ENCODE measurements around the gene KY. TPM values are rescaled to one million over a fixed set of nuclear protein-coding genes. Genes with fewer than 3 reads are reported as not detected.

The KY gene
- total and polyA plus RNA-seq, 9 donors: 0.34 to 5.2 (median 0.87) TPM

GRCh38 chr3:134563601-134564000 lies 87.2 kb downstream of the KY start:
- no peak for TF ChIP-seq POLR2A (IDR thresholded peaks at IDR 0.05)
- no peak for TF ChIP-seq EP300 (IDR thresholded peaks at IDR 0.05)
- no peak for TF ChIP-seq CTCF (IDR thresholded peaks at IDR 0.05)

GRCh38 chr3:134562055-134562454 lies 88.8 kb downstream of the KY start:
- whole genome bisulfite sequencing, 3 donors: 91 to 95% (median 92%) methylated on average over 4 of the region's 4 CpGs

More at GRCh38 chr3:134563601-134564000, 87.2 kb downstream of the KY start:
- H3K9me3 ChIP-seq: no peaks in the 10 kb centered on the region
- no peak overlapping the region for H3K4me3 ChIP-seq
- no peak overlapping the region for H3K27ac ChIP-seq
- intact Hi-C loops (cut with DNase I): no loop called here
- 93 to 97% (median 95%) methylated on average over 6 of the region's 6 CpGs for WGBS, 3 donors
- no peaks in the 10 kb centered on the region for H3K27me3 ChIP-seq
- H3K36me3 ChIP-seq: no peaks in the 10 kb centered on the region
- H3K4me1 ChIP-seq (ENCODE audit: insufficient read depth): no peaks in the 10 kb centered on the region
- no peak for DNase-seq

GRCh38 chr3:134559591-134559990 lies 91.2 kb downstream of the KY start:
- H3K36me3 ChIP-seq: no peaks in the 10 kb centered on the region
- H3K9me3 ChIP-seq: no peaks in the 10 kb centered on the region
- WGBS, 3 donors: 92 to 94% (median 92%) methylated on average over 3 of the region's 3 CpGs
- TF ChIP-seq CTCF (IDR thresholded peaks at IDR 0.05) (no peak), EP300 (IDR thresholded peaks at IDR 0.05) (no peak), POLR2A (IDR thresholded peaks at IDR 0.05) (no peak)
- DNase-seq: no peak
- no peak overlapping the region for H3K27ac ChIP-seq
- H3K4me1 ChIP-seq (ENCODE audit: insufficient read depth): no peaks in the 10 kb centered on the region
- H3K4me3 ChIP-seq: no peak overlapping the region
- intact Hi-C loops (cut with DNase I): no loop called here
- no peaks in the 10 kb centered on the region for H3K27me3 ChIP-seq

More at GRCh38 chr3:134562055-134562454, 88.8 kb downstream of the KY start:
- Histone ChIP-seq H3K27ac (no peak overlapping the region), H3K9me3 (no peaks in the 10 kb centered on the region), H3K4me3 (no peak overlapping the region), H3K4me1 (ENCODE audit: insufficient read depth) (no peaks in the 10 kb centered on the region), H3K27me3 (no peaks in the 10 kb centered on the region), H3K36me3 (no peaks in the 10 kb centered on the region)
- DNase-seq: no peak
- no peak for TF ChIP-seq CTCF (IDR thresholded peaks at IDR 0.05)
- TF ChIP-seq EP300 (IDR thresholded peaks at IDR 0.05): no peak
- TF ChIP-seq POLR2A (IDR thresholded peaks at IDR 0.05): no peak
- intact Hi-C loops (cut with DNase I): no loop called here

Other genes with a start within 250 kb of the KY start
- gene ANAPC13, start 165.0 kb downstream of the KY start, total RNA-seq: 10 to 100 TPM; 23.4 to 58.7 (median 42.6) TPM
- gene ANAPC13, start 165.0 kb downstream of the KY start, polyA plus RNA-seq: 100 to 1,000 TPM in 1 of 2 donors, 10 to 100 TPM in 1; 55.9 to 104 TPM
- gene CEP63, start 165.0 kb downstream of the KY start, total RNA-seq: 10 to 100 TPM; 16.6 to 74.1 (median 22.8) TPM
- 10 to 100 TPM; 18.8 to 22.2 TPM for gene CEP63, start 165.0 kb downstream of the KY start, polyA plus RNA-seq
- gene EPHB1, start 144.2 kb upstream of the KY start, total RNA-seq: 1 to 10 TPM in 4 of 7 donors, under 1 TPM in 3; 0.58 to 2.1 (median 1.0) TPM
- gene EPHB1, start 144.2 kb upstream of the KY start, polyA plus RNA-seq: 1 to 10 TPM in 1 of 2 donors, under 1 TPM in 1; 0.25 to 2.7 TPM